ENCODE data around the gene GASK1A. TPM values are rescaled to one million over a fixed set of nuclear protein-coding genes. Genes with fewer than 3 reads are reported as not detected.

Gene GASK1A
- total RNA-seq, 4 donors from 2014 or later, result 3.6 to 16.5 (median 7.9) TPM

- TF ChIP-seq CTCF (IDR thresholded peaks at IDR 0.05; ENCODE audit: low read depth), result no peak
Measured at GRCh38 chr3:43038010-43038409, 58.9 kb downstream of the GASK1A start.

GRCh38 chr3:43041517-43041916, 62.4 kb downstream of the GASK1A start:
- TF ChIP-seq CTCF (IDR thresholded peaks at IDR 0.05; ENCODE audit: low read depth), result no peak

- TF ChIP-seq CTCF (IDR thresholded peaks at IDR 0.05; ENCODE audit: low read depth), result no peak
Measured at GRCh38 chr3:43043071-43043766, 64.1 kb downstream of the GASK1A start.

- TF ChIP-seq CTCF (IDR thresholded peaks at IDR 0.05; ENCODE audit: low read depth), result no peak
Measured at GRCh38 chr3:43043793-43044192, 64.7 kb downstream of the GASK1A start.

GRCh38 chr3:43046583-43046982, 67.5 kb downstream of the GASK1A start:
- no peak for TF ChIP-seq CTCF (IDR thresholded peaks at IDR 0.05; ENCODE audit: low read depth)

GRCh38 chr3:43048470-43048869, 69.4 kb downstream of the GASK1A start:
- TF ChIP-seq CTCF (IDR thresholded peaks at IDR 0.05; ENCODE audit: low read depth), result no peak

GRCh38 chr3:43053291-43053690, 74.2 kb downstream of the GASK1A start:
- no peak for TF ChIP-seq CTCF (IDR thresholded peaks at IDR 0.05; ENCODE audit: low read depth)
